ENCODE measurements around the gene PLEKHN1.

Gene PLEKHN1

GRCh38 chr1:981955-982558 lies 15.8 kb downstream of the PLEKHN1 start, which contains the start of gene PERM1:
Gene PERM1, minus strand, starts transcription at chr1:982093. Its CDS starts 1,064 bp downstream, at chr1:981029.
- no peak within 1 kb of the TSS for H3K27ac ChIP-seq (ENCODE audit: low read length)
- no peak within 1 kb of the TSS for H2AFZ ChIP-seq (ENCODE audit: low read length)
- H3K9me2 ChIP-seq (replicated peaks; ENCODE audit: insufficient read depth, low read length), result no peaks in the 10 kb centered on the region
- no peak within 1 kb of the TSS for H3K4me2 ChIP-seq (ENCODE audit: low read depth, low read length)
- H3K9ac ChIP-seq (ENCODE audit: low read length), result no peak within 1 kb of the TSS
- H3K36me3 ChIP-seq (replicated peaks; ENCODE audit: insufficient read depth, low read length), result no peaks in the 10 kb centered on the region
- no peaks in the 10 kb centered on the region for H3K79me2 ChIP-seq (ENCODE audit: low read length)
- H3K4me3 ChIP-seq (ENCODE audit: low read length), result no peak within 1 kb of the TSS
- no peak for DNase-seq
- H3K9me3 ChIP-seq (replicated peaks; ENCODE audit: insufficient read depth, low read length), result no peaks in the 10 kb centered on the region
- H3F3A ChIP-seq (ENCODE audit: insufficient read depth, low read length), result no peaks in the 10 kb centered on the region
- H3K4me1 ChIP-seq (ENCODE audit: low read length), result peaks cover 6% of the 10 kb centered on the region; the same call in 1 of the 2 replicates
- TF ChIP-seq EZH2 (optimal IDR thresholded peaks at IDR 0.05; ENCODE audit: low read depth, low read length) (no peak), CTCF (IDR thresholded peaks at IDR 0.05; ENCODE audit: low read length) (no peak), EZH2phosphoT487 (IDR thresholded peaks at IDR 0.05; ENCODE audit: low read length) (no peak)
- peaks cover 86% of the 10 kb centered on the region for H3K27me3 ChIP-seq (replicated peaks; ENCODE audit: insufficient read depth, low read length)
- H4K20me1 ChIP-seq (ENCODE audit: insufficient read depth, low read length), result no peaks in the 10 kb centered on the region

- no peak for DNase-seq
- Histone ChIP-seq H3K9me3 (replicated peaks; ENCODE audit: insufficient read depth, low read length) (no peaks in the 10 kb centered on the region), H3K36me3 (replicated peaks; ENCODE audit: insufficient read depth, low read length) (no peaks in the 10 kb centered on the region), H3K27ac (ENCODE audit: low read length) (no peak overlapping the region), H3K4me3 (ENCODE audit: low read length) (no peak overlapping the region), H3K9ac (ENCODE audit: low read length) (no peak overlapping the region), H3K27me3 (replicated peaks; ENCODE audit: insufficient read depth, low read length) (peaks cover 95% of the 10 kb centered on the region), H3K79me2 (ENCODE audit: low read length) (no peaks in the 10 kb centered on the region), H2AFZ (ENCODE audit: low read length) (no peak overlapping the region), H3K9me2 (replicated peaks; ENCODE audit: insufficient read depth, low read length) (no peaks in the 10 kb centered on the region), H4K20me1 (ENCODE audit: insufficient read depth, low read length) (no peaks in the 10 kb centered on the region), H3K4me2 (ENCODE audit: low read depth, low read length) (no peak overlapping the region), H3K4me1 (ENCODE audit: low read length) (peaks cover 6% of the 10 kb centered on the region; the same call in 1 of the 2 replicates), H3F3A (ENCODE audit: insufficient read depth, low read length) (no peaks in the 10 kb centered on the region)
- TF ChIP-seq EZH2phosphoT487 (IDR thresholded peaks at IDR 0.05; ENCODE audit: low read length), result no peak
Observed at GRCh38 chr1:982765-983436, 16.6 kb downstream of the PLEKHN1 start.

- no peaks in the 10 kb centered on the region for H3K9me3 ChIP-seq (replicated peaks; ENCODE audit: insufficient read depth, low read length)
- H4K20me1 ChIP-seq (ENCODE audit: insufficient read depth, low read length), result no peaks in the 10 kb centered on the region
- DNase-seq, result no peak
- no peaks in the 10 kb centered on the region for H3K9me2 ChIP-seq (replicated peaks; ENCODE audit: insufficient read depth, low read length)
- no peaks in the 10 kb centered on the region for H3K36me3 ChIP-seq (replicated peaks; ENCODE audit: insufficient read depth, low read length)
- H2AFZ ChIP-seq (ENCODE audit: low read length), result no peak overlapping the region
- no peak overlapping the region for H3K9ac ChIP-seq (ENCODE audit: low read length)
- TF ChIP-seq EZH2 (optimal IDR thresholded peaks at IDR 0.05; ENCODE audit: low read depth, low read length) (no peak), CTCF (IDR thresholded peaks at IDR 0.05; ENCODE audit: low read length) (peak; percentile 61)
- no peaks in the 10 kb centered on the region for H3K79me2 ChIP-seq (ENCODE audit: low read length)
- no peaks in the 10 kb centered on the region for H3F3A ChIP-seq (ENCODE audit: insufficient read depth, low read length)
- H3K4me2 ChIP-seq (ENCODE audit: low read depth, low read length), result no peak overlapping the region
- no peak overlapping the region for H3K27ac ChIP-seq (ENCODE audit: low read length)
- H3K27me3 ChIP-seq (replicated peaks; ENCODE audit: insufficient read depth, low read length), result peaks cover 95% of the 10 kb centered on the region
- H3K4me3 ChIP-seq (ENCODE audit: low read length), result no peak overlapping the region
- peaks cover 6% of the 10 kb centered on the region; the same call in 1 of the 2 replicates for H3K4me1 ChIP-seq (ENCODE audit: low read length)
Observed at GRCh38 chr1:983798-984475, 17.7 kb downstream of the PLEKHN1 start.
